Measurements from ENCODE around the gene EXOC2.

EXOC2 gene
- total RNA-seq, result 58.2 to 149 reads per million in 2 donors

DNA sequence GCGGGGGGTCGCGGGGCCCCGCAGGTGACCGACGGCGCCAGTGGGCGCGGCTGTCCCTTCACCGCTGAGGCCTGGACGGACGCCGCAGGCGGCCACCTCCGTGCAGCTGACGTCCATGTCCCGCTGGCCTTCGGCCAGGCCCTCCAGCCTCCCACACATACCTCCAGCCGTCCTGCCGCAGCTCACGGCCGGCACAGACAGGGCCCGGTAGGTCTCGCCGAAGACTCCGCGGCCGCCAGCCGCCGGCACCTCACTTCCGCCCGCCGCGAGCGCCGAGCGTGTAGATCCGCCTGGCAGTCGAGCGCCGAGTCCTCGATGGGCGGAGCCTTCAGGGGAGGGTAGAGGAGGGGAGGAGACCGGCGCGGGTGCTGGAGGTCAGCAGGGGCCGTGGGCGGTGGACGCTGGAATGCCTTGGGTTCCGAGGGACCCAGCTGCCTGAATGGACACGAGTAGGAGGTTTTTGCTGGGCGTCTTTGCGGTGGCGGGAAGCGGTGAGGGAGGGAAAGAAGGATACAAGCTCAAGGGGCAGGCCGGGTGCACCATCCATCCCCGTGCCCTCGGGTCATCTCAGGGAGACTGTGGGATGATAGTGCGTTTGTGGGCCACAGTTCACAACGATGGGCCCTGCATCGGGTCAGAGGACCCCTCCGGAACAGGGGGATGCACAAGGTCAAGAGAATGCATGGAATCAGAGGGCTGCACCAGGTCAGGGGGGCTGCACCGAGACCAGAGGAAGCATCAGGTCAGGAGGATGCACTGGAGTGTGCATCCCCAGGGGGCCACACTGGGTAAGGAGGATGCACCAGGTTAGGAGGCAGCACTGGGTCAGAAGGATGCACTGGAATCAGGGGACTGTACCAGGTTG lies at the start of gene EXOC2:
Gene EXOC2 (minus strand): TSS at position 282 of the 865 bp plus-strand sequence. CDS start 55,321 bp downstream, outside the sequence.
- peak; percentile 76 for DNase-seq

DNA sequence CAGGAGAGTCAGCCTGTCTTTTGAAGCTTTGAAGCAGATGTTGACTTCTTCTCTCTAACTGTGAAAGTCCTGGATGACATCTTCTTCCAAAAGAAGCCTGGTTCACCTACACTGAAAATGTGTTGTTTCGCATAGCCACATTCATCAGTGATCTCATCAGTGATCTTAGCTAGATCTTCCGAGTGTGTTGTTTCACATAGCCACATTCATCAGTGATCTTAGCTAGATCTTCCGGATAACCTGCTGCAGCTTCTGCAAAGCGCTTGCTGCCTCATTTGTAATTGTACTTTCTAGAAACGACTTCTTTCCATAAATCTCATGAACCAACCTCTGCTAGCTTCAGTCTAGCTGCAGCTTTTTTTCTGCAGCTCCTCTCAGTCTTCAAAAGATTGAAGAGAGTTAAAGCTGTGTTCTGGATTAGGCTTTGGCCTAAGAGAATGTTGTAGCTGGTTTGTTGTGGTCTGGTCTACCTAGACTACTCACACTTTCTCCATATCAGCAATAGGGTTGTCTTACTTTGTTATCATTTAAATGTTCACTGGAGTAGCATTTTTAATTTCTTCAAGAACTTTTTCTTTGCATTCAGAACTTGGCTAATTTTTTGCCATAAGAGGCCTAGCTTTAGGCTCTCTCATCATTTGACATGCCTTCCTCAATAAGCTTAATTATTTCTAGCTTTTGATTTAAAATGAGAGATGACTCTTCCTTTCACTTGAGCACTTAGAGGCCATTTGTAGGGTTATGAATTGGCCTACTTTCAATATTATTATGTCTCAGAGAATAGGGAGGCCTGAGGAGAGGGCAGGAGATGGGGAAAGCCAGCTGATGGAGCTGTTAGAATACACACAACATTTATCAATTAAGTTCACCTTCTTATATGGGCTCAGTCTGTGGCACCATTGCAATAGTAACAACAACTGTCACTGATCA lies 48.7 kb upstream of the EXOC2 start:
- no peak for DNase-seq

- DNase-seq, result no peak
Measured at GRCh38 chr6:736657-737446, 43.9 kb upstream of the EXOC2 start.

DNA sequence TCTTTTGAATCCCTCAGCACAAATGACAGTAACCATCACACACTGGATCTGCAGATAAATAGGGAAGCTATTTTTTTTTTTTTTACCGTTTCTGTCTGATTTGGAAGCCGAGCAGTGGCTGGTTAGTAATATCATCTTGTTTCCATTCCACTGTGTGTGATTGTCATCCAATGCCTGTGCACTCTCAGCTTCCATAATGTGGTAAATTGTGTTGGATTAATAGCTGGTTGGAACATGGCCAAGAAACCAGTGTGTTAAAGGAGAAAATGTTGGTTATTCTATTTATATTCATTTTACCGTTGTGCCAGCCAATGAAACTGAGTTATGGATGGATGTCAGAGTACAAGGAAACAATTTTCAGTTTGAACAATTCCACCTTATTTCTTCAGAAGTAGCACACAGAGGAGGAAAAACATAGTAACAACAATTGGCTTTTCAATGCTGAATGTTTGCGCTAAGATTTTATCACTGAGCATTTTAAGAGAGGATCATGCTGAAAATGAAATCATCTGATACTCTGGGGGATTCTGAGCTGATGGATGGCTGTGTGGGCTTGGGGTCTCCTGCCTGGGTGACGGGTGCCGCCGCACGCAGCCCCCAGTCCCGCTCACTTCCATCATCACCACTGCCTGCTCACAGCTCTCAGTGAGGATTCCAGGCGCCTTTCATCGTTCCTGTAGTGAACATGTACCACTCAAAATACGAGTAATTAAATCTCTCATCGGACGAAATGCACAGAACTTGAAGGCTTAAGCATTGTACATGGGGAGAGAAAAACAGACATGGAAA lies 40.7 kb upstream of the EXOC2 start:
- DNase-seq, result no peak

DNA sequence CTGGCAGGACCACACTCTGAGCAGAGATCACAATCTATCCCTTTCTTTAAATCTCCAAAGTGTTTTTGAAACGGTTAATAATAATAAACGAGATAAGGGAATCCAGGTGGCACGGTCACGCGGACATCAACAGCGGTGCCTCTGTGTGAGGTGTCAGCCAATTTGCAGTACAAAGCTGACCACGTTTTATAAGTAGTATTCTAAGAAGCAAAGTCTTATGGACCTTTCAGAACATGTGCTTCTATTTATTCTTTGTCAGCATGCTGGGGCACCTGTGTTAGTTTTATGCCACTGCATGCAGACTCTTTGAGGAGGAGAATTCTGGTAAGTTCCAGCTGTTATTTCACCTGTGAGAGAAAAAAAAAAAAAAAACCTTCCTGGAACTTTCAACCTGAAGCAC lies 39.0 kb upstream of the EXOC2 start:
- no peak for DNase-seq

GRCh38 chr6:729606-730320 lies 36.8 kb upstream of the EXOC2 start:
- no peak for DNase-seq

DNA sequence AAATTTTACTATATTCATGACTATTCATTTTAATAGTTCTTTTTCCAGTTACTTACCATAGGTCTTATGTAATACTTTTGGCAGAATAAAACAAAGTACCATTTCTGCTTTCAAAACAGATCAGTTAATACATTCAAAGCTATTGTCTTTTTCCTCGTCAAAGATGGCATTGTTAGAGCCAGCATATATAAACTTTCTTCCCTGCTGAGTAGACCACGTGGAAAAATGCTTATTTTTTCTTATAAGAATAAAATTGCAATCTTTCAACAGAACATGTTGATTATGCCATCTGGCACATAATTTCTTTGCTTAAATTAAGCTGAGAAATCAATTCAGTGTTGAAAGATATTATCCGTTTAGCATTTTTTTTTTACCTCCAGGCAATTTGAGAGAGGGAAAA lies 34.9 kb upstream of the EXOC2 start:
- DNase-seq, result no peak

DNA sequence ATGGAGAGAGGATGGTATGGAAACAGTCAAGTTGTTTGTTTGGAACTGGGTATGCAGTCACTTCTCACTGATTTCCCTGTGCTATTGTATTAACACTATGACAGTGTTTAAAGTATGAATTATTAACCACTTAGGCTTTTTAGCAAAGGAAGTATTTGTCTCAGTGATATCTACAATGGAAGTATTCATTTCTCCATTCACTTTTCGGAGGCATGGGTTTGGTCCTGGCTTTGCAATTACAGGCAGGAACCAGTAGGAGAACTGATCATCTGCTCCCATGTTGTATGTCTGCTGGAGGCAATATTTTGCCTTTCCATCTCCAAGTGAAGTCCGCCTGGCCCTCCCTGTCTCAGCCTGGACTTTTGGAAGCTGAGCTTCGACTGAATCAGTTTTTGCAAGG lies 30.6 kb upstream of the EXOC2 start:
- no peak for DNase-seq

DNA sequence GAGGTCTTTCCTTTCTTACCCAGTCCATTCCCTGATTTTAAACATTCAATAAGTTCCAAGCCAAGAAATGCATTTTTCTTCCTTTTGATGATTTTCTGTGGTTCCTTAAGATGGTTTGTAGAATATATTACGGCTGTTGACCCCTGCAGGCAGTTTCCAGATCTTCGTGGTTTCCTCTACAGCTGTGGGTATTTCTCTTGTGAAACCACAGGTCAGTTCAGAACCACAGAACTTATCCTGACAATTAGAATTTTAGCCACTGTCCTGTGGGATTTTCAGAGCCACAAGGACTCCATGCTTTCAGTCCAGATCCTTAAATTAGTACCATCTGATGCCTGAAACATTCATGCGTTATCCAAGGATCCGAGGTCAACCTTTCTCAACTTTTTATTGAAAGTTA lies 29.7 kb upstream of the EXOC2 start:
- DNase-seq, result no peak

DNA sequence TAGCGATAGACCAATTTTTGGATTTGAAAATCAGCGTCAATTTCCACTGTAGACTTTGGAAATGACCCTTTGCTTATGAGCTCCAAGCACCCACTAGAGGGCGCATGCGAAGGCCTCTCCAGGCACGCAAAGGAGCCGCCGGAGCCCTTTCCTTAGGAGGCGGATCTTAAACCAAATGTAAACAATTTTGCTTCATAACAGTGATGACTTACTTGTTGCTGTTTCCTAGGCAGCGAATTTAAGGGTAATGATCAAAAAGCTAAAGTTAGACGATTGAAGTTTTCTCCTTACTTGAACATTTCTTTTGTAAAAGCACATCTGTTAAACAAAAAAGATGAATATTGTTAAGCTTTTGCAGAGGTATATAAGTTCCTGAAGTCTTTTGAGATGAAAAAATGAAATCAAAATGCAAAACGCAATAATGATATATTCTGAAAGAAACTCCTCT lies 29.2 kb upstream of the EXOC2 start:
- peak; percentile 64 for DNase-seq

DNA sequence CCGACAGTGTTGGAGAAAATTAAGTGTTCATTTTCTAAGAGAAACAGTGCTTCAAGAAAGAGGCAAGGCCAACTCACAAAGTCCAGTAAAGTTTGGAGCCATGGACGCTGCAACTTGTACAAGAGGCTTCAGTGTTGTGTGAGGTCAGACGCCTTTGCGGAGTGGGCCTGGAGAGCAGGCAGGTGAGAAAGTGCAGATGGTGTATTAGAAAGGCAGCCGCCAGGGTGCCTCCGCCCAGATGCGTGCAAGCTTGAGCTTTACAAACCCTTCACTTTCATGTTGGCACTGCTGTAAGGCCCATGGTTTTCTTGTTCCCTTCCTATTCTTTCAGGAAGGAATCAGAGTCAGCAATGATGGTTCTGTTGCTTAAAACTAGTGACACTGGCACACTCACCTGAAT lies 25.4 kb upstream of the EXOC2 start:
- no peak for DNase-seq

- no peak for DNase-seq
Measured at GRCh38 chr6:717135-717534, 24.2 kb upstream of the EXOC2 start.

DNA sequence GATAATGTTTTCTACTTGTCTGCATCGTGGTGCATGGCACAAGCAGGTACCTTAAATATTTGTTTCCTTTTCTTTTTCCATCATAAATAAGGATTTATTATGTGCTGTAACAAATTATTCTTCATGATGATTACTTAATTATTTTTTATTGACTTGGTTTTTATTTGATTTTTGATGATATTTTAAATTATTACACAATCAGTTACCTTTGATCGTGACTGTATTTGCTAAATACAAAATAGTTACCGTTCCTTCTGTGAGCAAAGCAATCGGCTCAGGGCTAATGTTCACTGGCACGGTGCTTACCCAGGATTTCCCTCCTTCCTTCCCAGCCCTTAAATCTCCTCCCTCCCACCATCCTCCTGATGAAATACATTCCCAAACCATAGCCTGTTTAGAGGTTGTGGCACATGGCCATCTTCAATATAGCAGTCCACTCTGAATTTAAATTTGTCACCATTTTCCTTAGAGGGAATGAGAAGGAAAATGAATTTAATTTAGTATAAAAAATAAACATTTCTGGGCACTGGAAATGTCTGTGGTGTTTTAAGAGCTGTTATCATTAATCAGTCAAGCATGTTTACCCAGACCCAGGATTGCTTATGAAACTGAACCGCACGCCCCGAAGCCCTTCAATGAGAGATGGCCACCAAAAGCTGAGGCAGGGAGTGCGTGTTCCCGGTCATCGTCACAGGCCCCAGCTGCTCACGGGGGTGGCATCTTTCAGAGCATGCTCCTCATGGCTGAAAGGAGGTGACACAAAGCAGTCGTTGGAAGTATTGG lies 23.0 kb upstream of the EXOC2 start:
- DNase-seq, result no peak

GRCh38 chr6:714100-714499 lies 21.2 kb upstream of the EXOC2 start:
- DNase-seq, result no peak

GRCh38 chr6:713351-713750 lies 20.4 kb upstream of the EXOC2 start:
- no peak for DNase-seq

- DNase-seq, result no peak
Measured at GRCh38 chr6:712805-713204, 19.9 kb upstream of the EXOC2 start.

GRCh38 chr6:711925-712324 lies 19.0 kb upstream of the EXOC2 start:
- DNase-seq, result no peak

GRCh38 chr6:710601-711571 lies 17.9 kb upstream of the EXOC2 start:
- peak; percentile 27 for DNase-seq

GRCh38 chr6:709471-710056 lies 16.6 kb upstream of the EXOC2 start:
- no peak for DNase-seq

All from T-helper 9 cell (primary cell).